Measurements from ENCODE around the gene INCENP. TPM values are rescaled to one million over a fixed set of nuclear protein-coding genes. Genes with fewer than 3 reads are reported as not detected.

Gene INCENP
- total and polyA plus RNA-seq, 2 experiments from 2014 or later, result 35.6 to 131 TPM

- H3K4me3 ChIP-seq, result no peak overlapping the region
- Mint-ChIP-seq H3K27me3 (ENCODE audit: insufficient read depth, low read depth, poor library complexity) (peaks cover 4% of the 10 kb centered on the region), H3K27ac (no peak overlapping the region), H3K9me3 (no peaks in the 10 kb centered on the region), H3K4me3 (no peak overlapping the region), H3K4me1 (peaks cover 13% of the 10 kb centered on the region), H3K36me3 (ENCODE audit: low read depth) (peaks cover 42% of the 10 kb centered on the region)
- TF ChIP-seq POLR2AphosphoS5 (IDR thresholded peaks at IDR 0.05; ENCODE audit: low read depth) (no peak), CREB1 (CRISPR knock-in tag; IDR thresholded peaks at IDR 0.05; ENCODE audit: low read depth) (no peak), ZNF331 (CRISPR knock-in tag; IDR thresholded peaks at IDR 0.05; ENCODE audit: low read depth) (no peak), EZH2phosphoT487 (IDR thresholded peaks at IDR 0.05; ENCODE audit: unreplicated experiment) (no peak), EZH2 (IDR thresholded peaks at IDR 0.05; ENCODE audit: low read depth, unreplicated experiment) (no peak)
- H3K4me1 ChIP-seq (ENCODE audit: insufficient read depth), result peaks cover 12% of the 10 kb centered on the region
- no peaks in the 10 kb centered on the region for H3F3A ChIP-seq (replicated peaks; ENCODE audit: low read depth)
- H4K20me1 ChIP-seq (replicated peaks; ENCODE audit: insufficient read depth), result peaks cover 36% of the 10 kb centered on the region
- no peaks in the 10 kb centered on the region for H3K27me3 ChIP-seq (ENCODE audit: insufficient read depth)
- H3K79me2 ChIP-seq (replicated peaks; ENCODE audit: insufficient read depth), result peaks cover 83% of the 10 kb centered on the region
- ATAC-seq, result no peak
- no peaks in the 10 kb centered on the region for H3K9me2 ChIP-seq (ENCODE audit: insufficient read depth)
- DNase-seq (ENCODE audit: low spot score), result no peak
- H3K36me3 ChIP-seq (ENCODE audit: insufficient read depth), result peaks cover 6% of the 10 kb centered on the region; the same call in 1 of the 2 replicates
- H3K27ac ChIP-seq (ENCODE audit: low read depth), result no peak overlapping the region
- no peak overlapping the region for H3K4me2 ChIP-seq
- no peak overlapping the region for H2AFZ ChIP-seq
Observed at GRCh38 chr11:62127426-62127825, 3.6 kb downstream of the INCENP start.

- peaks cover 91% of the 10 kb centered on the region for H3K79me2 ChIP-seq (replicated peaks; ENCODE audit: insufficient read depth)
- TF ChIP-seq ZNF462 (CRISPR knock-in tag; IDR thresholded peaks at IDR 0.05), result no peak
- TF ChIP-seq CREB1 (CRISPR knock-in tag; IDR thresholded peaks at IDR 0.05; ENCODE audit: low read depth), result no peak
- no peak for TF ChIP-seq NANOG (IDR thresholded peaks at IDR 0.05; ENCODE audit: borderline replicate concordance)
- TF ChIP-seq EZH2 (IDR thresholded peaks at IDR 0.05; ENCODE audit: low read depth, unreplicated experiment), result no peak
- TF ChIP-seq REST (IDR thresholded peaks at IDR 0.05; ENCODE audit: unreplicated experiment), result no peak
- no peak for TF ChIP-seq STAT1 (IDR thresholded peaks at IDR 0.05; ENCODE audit: unreplicated experiment)
- no peak for TF ChIP-seq EZH2phosphoT487 (IDR thresholded peaks at IDR 0.05; ENCODE audit: unreplicated experiment)
- TF ChIP-seq JUNB (IDR thresholded peaks at IDR 0.05; ENCODE audit: unreplicated experiment), result no peak
Observed at GRCh38 chr11:62127941-62128770, 4.3 kb downstream of the INCENP start.

More at GRCh38 chr11:62127941-62128770, 4.3 kb downstream of the INCENP start:
- H3K4me1 ChIP-seq (ENCODE audit: insufficient read depth), result peaks cover 12% of the 10 kb centered on the region
- Mint-ChIP-seq H3K36me3 (ENCODE audit: low read depth) (peaks cover 49% of the 10 kb centered on the region), H3K4me3 (no peak overlapping the region), H3K9me3 (no peaks in the 10 kb centered on the region), H3K27me3 (ENCODE audit: insufficient read depth, low read depth, poor library complexity) (peaks cover 4% of the 10 kb centered on the region), H3K4me1 (peaks cover 12% of the 10 kb centered on the region), H3K27ac (no peak overlapping the region)
- ATAC-seq (no peak), DNase-seq (ENCODE audit: low spot score) (no peak)
- H3K4me3 ChIP-seq, result no peak overlapping the region
- H3K27ac ChIP-seq (ENCODE audit: low read depth), result no peak overlapping the region
- peaks cover 43% of the 10 kb centered on the region for H4K20me1 ChIP-seq (replicated peaks; ENCODE audit: insufficient read depth)
- H2AFZ ChIP-seq, result no peak overlapping the region
- H3K36me3 ChIP-seq (ENCODE audit: insufficient read depth), result peaks cover 6% of the 10 kb centered on the region; the same call in 1 of the 2 replicates
- H3K27me3 ChIP-seq (ENCODE audit: insufficient read depth), result no peaks in the 10 kb centered on the region
- H3F3A ChIP-seq (replicated peaks; ENCODE audit: low read depth), result no peaks in the 10 kb centered on the region
- H3K4me2 ChIP-seq, result no peak overlapping the region
- H3K9me2 ChIP-seq (ENCODE audit: insufficient read depth), result no peaks in the 10 kb centered on the region

All from GM23338 (cell line).